Endothelial cell (in vitro differentiated cells): ENCODE measurements around the gene SUPT20HL1. TPM values are rescaled to one million over a fixed set of nuclear protein-coding genes. Genes with fewer than 3 reads are reported as not detected.

Source experiments
- DNase-seq: peaks from one replicate; pipeline ENCODE4 v3.0.0; 2021; ENCODE audit warnings: low spot score
- H3K27ac Mint-ChIP-seq: one replicate; pipeline ENCODE4 v1.8.0; 2021; ENCODE audit warnings: mixed read lengths, inconsistent platforms; ENCODE audit not compliant: unreplicated experiment
- H3K27me3 Mint-ChIP-seq: one replicate; pipeline ENCODE4 v1.8.0; 2021; ENCODE audit warnings: mild to moderate bottlenecking, moderate library complexity, mixed read lengths, inconsistent platforms; ENCODE audit not compliant: unreplicated experiment
- H3K36me3 Mint-ChIP-seq: one replicate; pipeline ENCODE4 v1.8.0; 2021; ENCODE audit warnings: mild to moderate bottlenecking, low read depth, mixed read lengths, inconsistent platforms; ENCODE audit not compliant: unreplicated experiment
- H3K4me1 Mint-ChIP-seq: one replicate; pipeline ENCODE4 v1.8.0; 2021; ENCODE audit warnings: mild to moderate bottlenecking, mixed read lengths, inconsistent platforms; ENCODE audit not compliant: unreplicated experiment
- H3K4me3 Mint-ChIP-seq: one replicate; pipeline ENCODE4 v1.8.0; 2021; ENCODE audit warnings: mild to moderate bottlenecking, mixed read lengths, inconsistent platforms; ENCODE audit not compliant: unreplicated experiment
- H3K9me3 Mint-ChIP-seq: one replicate; pipeline ENCODE4 v1.8.0; 2021; ENCODE audit warnings: mixed read lengths, inconsistent platforms; ENCODE audit not compliant: unreplicated experiment
- total RNA-seq: library from RNA; stranded (reverse); fragmentation: NEBNext Ultra II Directional; extraction: Animal tissue kit (Norgen Biotek cat#: 25700); gene quantifications from one replicate; pipeline ENCODE4 v1.2.1, GENCODE V29; 2021; ENCODE audit not compliant: unreplicated experiment
- TF ChIP-seq, protein P1 (sequence below): fragments of 200-600 bp; sonication (generic); IDR thresholded peaks from one replicate; pipeline ENCODE4 v1.5.0; 2021; ENCODE audit warnings: antibody characterized with exemption; ENCODE audit not compliant: unreplicated experiment

SUPT20HL1 gene
- total RNA-seq, 1 donor from 2014 or later, result not detected

GRCh38 chrX:24334461-24334860 lies 26.0 kb upstream of the SUPT20HL1 start:
- DNase-seq, result no peak

GRCh38 chrX:24335871-24336270 lies 24.6 kb upstream of the SUPT20HL1 start:
- H3K4me1 Mint-ChIP-seq, result no peaks in the 10 kb centered on the region
- no peak overlapping the region for H3K27ac Mint-ChIP-seq
- no peaks in the 10 kb centered on the region for H3K27me3 Mint-ChIP-seq
- TF ChIP-seq, protein P1, sequence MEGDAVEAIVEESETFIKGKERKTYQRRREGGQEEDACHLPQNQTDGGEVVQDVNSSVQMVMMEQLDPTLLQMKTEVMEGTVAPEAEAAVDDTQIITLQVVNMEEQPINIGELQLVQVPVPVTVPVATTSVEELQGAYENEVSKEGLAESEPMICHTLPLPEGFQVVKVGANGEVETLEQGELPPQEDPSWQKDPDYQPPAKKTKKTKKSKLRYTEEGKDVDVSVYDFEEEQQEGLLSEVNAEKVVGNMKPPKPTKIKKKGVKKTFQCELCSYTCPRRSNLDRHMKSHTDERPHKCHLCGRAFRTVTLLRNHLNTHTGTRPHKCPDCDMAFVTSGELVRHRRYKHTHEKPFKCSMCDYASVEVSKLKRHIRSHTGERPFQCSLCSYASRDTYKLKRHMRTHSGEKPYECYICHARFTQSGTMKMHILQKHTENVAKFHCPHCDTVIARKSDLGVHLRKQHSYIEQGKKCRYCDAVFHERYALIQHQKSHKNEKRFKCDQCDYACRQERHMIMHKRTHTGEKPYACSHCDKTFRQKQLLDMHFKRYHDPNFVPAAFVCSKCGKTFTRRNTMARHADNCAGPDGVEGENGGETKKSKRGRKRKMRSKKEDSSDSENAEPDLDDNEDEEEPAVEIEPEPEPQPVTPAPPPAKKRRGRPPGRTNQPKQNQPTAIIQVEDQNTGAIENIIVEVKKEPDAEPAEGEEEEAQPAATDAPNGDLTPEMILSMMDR, result no peak
- H3K36me3 Mint-ChIP-seq, result no peaks in the 10 kb centered on the region
- H3K4me3 Mint-ChIP-seq, result no peak overlapping the region
- no peak for DNase-seq
- no peaks in the 10 kb centered on the region for H3K9me3 Mint-ChIP-seq

More at GRCh38 chrX:24334461-24334860, 26.0 kb upstream of the SUPT20HL1 start:
- H3K36me3 Mint-ChIP-seq, result no peaks in the 10 kb centered on the region
- H3K27ac Mint-ChIP-seq, result no peak overlapping the region
- H3K4me1 Mint-ChIP-seq, result no peaks in the 10 kb centered on the region
- TF ChIP-seq, protein P1, result no peak
- H3K9me3 Mint-ChIP-seq, result no peaks in the 10 kb centered on the region
- no peaks in the 10 kb centered on the region for H3K27me3 Mint-ChIP-seq
- no peak overlapping the region for H3K4me3 Mint-ChIP-seq

- Mint-ChIP-seq H3K27ac (no peak overlapping the region), H3K36me3 (no peaks in the 10 kb centered on the region), H3K4me3 (no peak overlapping the region), H3K27me3 (no peaks in the 10 kb centered on the region), H3K9me3 (no peaks in the 10 kb centered on the region), H3K4me1 (no peaks in the 10 kb centered on the region)
- DNase-seq, result no peak
- TF ChIP-seq, protein P1, result no peak
These were observed 20.5 kb upstream of the SUPT20HL1 start for GRCh38 chrX:24339911-24340310.

- TF ChIP-seq, protein P1, result no peak
- H3K4me1 Mint-ChIP-seq, result no peaks in the 10 kb centered on the region
- no peaks in the 10 kb centered on the region for H3K9me3 Mint-ChIP-seq
- no peaks in the 10 kb centered on the region for H3K27me3 Mint-ChIP-seq
- DNase-seq, result no peak
- H3K27ac Mint-ChIP-seq, result no peak overlapping the region
- H3K36me3 Mint-ChIP-seq, result no peaks in the 10 kb centered on the region
- no peak overlapping the region for H3K4me3 Mint-ChIP-seq
These were observed 19.9 kb upstream of the SUPT20HL1 start for GRCh38 chrX:24340501-24340900.

- no peak overlapping the region for H3K4me3 Mint-ChIP-seq
- TF ChIP-seq, protein P1, result no peak
- no peak overlapping the region for H3K27ac Mint-ChIP-seq
- H3K36me3 Mint-ChIP-seq, result no peaks in the 10 kb centered on the region
- H3K4me1 Mint-ChIP-seq, result no peaks in the 10 kb centered on the region
- no peak for DNase-seq
- H3K27me3 Mint-ChIP-seq, result no peaks in the 10 kb centered on the region
- H3K9me3 Mint-ChIP-seq, result no peaks in the 10 kb centered on the region
These were observed 18.6 kb upstream of the SUPT20HL1 start for GRCh38 chrX:24341795-24342194.
